NCI-H2107 treated with DMSO at 0.1 percent for 48 hours (cell line): ENCODE results near the gene OLFML1.

Experiments
- DNase-seq: peaks from one replicate; lab custom pipeline; 2025; ENCODE audit not compliant: unreplicated experiment; lab: John Stamatoyannopoulos, UW

Gene OLFML1

DNA sequence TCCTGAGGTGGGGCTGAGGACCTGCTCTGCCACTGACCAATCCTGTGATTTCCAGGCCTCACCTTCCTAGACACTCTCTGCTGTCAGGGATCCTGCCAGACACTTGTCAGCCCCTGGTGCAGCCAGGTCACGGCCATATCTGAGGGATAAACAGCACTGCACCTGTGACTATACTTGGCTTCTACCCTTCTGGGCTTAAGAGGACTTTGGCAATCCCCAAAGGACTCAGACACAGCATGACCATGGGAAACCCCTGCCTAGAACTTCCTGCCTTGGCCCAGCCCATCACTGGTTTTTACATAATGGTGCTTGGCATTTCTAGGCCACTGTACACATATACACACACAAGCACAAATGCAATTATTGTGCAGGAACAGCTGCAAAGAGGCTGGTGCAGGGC is 11.6 kb upstream of the OLFML1 start:
- no peak for DNase-seq

DNA sequence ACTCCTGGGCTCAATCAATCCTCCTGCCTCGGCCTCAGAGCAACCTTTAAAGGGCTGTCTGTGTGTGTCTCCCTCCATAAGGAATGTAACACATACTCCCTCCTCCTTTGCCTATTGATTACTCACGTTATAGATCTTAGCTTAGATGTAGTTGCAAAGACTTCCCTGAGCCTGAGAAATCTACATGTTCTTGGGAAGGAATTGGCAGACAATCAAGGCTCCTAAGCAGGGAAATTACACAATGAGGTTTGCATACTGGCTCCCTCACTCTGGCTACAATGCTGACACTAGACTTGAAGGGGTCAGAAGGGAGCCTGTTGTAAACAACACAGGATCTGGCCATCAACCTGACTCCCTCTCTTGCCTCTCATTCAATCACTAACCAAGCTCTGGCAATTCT is 5.2 kb upstream of the OLFML1 start:
- no peak for DNase-seq

DNA sequence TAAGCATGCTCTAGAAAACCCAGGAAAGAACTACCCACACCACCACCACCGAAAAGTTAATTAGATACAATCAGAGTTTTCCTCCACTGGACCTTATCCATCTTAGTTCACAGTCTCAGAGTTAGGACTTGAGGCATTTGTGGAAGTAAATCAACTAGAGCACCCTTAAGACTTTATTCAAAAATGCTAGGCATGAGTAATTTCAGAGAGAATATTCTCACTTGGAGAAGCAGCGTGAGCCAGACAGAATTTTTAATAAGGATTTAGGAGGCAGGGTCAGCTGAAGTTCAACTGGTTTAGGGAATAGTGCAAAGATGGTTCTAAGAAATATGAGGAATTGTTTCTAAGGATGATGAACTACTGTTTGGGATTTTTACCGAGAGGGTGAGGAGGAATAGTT is 1.2 kb upstream of the OLFML1 start:
- DNase-seq = no peak

DNA sequence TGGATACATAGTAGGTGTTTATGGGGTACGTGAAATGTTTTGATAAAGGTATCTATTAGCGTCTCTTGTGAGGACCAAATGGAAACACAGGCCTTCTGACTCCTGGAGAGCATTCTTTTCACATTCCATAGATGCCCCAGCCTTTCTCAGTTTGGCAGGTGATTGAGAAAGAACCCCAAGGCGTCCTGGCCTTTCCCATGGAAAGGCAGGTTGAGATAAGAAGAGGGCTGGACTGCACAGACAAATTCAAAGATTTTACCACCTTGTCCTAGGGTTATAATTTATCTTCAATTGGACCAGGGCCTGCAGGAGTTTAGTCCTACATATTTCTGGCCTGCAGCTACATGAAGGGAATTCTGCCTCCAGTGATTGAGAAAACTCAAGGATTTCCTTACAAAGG is 661 bp upstream of the OLFML1 start:
- no peak for DNase-seq

DNA sequence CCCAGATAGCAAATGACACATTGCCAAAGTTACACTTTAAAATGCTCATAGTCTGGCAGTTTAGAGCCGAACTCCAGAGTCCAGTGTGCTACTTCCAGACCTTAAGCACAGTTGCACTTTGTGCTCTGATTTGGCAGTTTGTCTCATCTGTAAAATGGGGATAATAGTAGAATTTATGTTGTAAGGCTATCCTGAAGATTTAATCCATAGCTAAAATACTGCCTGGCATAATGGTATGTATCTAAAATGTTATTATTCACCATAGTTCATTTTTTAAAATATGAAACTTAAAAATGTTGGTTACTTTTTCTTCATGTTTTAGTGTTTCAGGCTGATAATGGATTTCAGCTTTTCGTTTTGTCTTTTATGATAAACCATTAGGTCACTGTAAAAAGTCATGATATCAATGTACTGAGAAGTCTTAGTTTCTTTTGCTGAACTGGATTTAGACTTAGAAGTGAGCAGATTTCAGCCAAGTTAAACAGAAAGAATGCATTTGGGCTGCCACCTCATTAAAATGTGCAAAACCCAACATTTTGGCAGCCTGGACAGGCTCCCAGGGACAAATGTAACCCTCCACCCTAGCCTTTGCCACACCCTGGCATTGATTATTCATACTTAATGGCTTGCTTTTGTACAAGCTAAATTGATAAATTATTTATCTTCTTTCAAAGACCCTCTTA is 933 bp downstream of the OLFML1 start:
- no peak for DNase-seq

DNA sequence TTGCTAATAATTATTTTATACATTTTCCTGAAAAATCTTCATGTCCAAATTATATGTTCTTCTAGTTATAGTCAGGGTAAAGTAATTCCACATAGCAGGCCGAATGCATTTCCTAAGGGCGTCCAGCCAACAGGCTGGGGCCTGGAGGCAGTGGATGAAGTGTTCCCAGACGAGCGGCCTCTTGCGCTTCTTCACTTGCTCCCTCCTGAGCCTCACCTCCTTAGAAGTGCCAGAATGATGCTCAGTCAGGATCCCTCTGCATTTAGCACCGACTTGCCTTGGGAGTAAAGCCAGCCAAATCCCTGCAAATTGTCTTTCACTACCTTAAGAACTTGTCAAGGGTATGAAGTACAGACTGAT is 1.5 kb downstream of the OLFML1 start:
- DNase-seq = no peak

DNA sequence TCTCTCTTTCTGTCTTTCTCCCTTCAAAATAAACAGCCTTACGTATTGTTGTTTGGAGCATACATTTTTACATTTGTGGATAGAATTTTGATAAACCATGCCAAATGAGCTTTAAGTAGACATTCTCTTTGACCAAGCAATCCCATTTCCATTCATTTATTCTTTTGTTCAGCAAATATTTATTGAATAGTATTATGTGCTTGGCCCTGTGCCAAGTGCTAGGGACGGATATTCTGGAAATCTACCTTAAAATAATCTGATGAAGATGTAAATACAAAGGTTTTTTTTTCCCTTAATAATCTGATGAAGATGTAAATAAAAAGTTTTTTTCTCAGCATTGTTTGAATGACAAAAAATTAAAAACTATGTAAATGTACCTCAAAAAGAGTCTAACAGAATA is 2.1 kb downstream of the OLFML1 start:
- no peak for DNase-seq

DNA sequence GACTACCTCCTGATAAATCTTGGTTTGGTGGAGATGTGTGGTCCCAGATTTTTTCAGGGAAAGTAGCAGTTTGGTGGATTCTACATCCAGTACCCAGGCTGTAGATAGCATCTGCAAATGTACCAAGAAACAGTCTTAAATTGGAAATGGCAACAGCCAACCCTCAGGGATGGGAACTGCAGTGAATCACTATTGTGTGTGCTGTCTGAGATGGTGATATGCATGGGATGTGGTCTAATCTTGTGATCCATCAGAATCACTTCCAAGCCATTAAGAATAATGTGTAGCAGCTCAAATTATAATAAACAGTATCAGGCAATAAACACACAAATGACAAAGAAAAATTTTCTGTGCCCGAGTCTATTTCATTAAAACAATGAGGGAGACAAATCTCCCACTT is 3.4 kb downstream of the OLFML1 start:
- no peak for DNase-seq

DNA sequence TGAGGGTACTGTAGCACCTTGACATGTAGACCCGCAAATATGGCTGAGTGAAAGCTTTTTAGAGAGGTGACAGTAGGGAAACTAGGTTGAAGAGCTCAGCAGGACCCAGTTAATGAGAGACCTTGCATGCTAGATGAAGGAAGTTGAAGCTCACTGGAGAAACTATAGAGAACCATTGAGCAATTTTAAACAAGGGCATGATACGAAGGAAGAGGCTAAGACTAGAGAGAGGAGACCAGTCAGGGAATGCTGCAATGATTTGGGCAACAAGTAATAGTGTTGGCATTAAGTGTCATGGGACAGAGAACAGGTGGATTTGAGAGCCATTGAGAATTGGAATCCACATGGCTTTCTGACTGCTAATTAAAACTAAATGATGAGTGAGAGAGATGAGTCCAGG is 4.1 kb downstream of the OLFML1 start:
- no peak for DNase-seq

DNA sequence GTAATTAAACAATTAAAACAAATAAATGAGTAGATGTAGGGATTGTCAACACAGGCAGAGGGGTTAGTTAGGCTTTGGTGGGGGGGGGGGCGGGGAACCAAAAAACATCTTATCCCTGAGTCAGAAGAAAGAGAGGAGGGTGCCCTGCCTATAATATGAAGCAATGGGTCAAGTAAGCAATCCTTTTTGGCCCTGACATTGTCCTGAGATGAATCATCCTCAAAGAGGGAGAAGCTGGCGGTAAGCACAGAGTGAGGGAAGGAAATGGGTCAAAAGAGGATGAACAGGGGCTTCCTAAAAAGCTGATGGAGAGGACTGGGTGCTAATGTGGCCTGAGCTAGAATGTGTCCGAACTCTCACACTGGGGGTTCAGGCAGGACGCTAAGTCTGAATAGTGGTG is 4.7 kb downstream of the OLFML1 start:
- DNase-seq = no peak

DNA sequence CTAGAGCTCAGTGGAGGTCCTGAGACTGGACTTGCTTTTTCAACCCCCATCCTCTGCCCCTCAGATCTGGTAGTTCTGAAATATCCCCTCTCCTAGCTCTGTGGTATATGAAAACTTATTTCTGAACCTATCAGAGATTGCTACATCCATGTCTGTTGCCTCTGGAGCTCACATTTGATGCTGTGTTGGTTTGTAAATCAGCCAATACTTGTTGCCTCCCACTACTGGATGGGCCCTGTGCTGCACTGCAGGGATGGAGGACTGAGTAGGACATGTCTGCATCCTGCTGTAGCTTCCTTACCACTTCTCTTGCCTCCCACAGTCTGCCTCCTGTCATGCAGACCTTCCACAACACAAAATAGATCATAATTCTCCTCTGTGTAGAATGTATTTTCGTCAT is 5.2 kb downstream of the OLFML1 start:
- no peak for DNase-seq

DNA sequence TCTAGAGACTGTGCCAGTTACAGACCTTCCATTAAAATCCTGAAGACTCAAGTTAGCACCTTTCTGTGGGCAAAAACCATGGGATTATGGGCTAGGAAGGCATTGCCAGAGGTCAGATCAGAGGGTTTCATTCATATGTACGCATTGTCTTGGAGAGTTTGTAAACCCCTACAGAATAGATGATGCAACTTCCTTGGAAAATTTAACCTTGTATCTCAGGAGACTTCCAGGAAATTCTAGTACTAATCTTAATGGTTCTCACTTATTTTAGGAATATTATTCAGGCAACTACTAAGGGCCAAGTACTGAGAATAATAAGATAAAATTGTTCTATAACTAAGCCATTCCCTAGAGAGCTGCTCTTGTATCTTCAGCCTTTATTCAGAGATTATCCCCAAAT is 6.9 kb downstream of the OLFML1 start:
- DNase-seq = no peak

DNA sequence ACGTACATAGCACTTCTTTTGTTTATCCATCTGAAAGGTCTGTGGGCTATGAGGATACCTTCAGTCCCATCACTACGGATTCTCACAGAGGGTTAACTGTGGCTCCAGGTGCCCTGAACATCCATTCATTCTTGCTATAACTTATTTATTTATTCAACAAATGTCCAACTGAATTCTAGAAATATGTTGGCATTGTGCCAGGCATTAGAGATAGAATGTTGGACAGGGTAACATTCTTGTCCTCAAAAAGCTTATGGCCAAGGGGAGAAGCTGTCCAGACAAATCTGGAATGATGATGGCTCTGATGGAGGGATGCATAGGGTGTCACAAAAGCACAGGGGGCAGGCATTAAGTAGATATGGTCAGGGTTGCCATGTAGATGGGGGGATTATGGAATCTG is 8.4 kb downstream of the OLFML1 start:
- no peak for DNase-seq

DNA sequence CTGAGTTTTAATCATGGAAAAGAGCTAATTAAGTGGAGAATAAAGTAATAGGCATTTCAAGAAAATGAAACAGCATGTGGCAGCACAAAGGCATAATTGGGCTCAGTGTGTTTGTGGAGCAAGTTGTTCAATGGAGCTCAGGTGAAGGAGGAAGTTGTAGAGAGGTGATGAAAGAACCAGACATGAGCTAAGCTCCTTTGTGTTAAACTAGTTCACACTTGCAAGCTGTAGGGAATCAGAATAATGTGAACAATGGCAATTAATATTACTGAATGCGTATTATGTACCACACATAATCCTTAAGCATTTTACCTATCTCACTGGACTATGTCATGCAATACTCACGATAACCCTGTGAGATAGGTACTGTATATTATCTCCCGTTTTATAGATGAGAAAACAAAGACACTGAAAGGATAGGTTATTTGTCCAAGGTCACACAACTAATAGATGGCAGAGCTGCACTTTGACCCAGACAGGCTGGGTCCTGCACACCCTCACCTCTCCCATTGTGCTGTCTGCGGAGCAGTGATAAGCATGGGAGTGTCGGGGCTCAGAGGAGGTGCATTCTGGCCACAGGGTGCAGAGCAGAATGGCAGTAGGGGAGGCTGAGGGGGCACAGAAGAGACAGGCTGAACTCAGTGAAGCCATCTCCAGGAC is 8.9 kb downstream of the OLFML1 start:
- DNase-seq = no peak

DNA sequence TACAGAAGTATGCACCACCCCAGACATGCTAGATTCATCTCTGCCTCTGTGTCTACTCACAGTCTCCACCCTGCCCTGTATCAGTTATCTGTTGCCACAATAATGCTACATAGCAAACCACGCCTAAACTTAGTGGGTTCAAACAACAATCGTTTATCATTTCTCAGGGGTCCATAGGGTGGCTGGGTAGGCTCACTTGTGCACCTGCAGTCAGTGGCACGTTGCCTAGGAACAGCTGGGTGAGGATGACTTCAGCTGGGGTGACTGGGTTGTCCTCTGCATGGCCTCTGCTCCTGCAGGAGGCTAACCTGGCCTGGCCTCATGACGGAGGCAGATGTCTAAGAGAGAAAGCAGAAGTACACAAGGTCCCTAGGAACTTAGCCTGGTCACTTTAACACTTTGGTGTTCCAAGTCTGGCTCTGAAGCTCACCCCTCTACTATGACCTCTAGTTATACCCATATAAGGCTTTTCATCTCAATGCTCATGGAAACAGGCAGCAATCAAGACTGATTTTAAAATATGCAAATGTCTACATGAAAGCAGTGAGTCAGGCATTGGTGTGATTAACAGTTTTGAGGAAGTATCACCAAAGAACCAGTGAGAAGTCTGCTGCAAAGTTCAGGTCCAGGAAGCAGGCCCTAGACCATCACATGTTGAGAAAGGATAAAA is 10.7 kb downstream of the OLFML1 start:
- no peak for DNase-seq

DNA sequence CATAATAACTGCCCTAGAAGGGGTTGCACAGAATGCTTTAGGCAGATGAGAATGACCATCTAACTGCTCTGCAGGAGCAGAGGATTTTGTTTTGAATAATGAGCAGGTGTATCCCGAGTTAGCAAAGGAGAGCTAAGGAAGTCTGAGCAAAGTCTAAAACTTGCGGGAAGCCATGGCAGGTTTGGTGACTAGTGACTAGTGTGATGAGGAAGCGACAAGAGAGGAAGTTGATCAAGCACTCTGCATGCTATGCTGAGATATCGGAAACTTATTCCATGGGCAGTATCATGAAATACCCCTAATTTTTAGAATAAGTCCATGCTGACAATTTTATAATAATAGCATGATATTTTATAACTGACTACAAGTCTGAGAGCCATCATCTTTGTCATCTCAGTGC is 12.9 kb downstream of the OLFML1 start:
- DNase-seq = no peak

DNA sequence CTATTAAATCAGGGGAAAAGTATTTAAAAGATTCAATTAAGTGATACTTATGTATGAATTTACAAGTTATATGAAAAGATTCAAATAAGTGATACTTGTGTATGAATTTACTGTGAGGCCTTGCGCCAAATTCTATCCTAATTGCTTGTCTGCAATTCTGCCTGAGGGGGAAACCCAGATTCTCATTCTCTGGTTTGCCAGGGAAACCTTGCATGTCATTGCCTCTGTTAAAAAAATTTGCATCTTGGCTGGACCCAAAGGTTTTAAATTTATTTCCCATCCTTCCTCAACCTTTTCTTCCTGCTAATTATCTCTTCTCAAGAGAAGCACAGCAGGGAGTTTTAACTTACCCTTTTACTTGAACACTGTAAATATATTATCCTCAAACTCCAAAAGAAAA is 13.8 kb downstream of the OLFML1 start:
- DNase-seq = no peak

DNA sequence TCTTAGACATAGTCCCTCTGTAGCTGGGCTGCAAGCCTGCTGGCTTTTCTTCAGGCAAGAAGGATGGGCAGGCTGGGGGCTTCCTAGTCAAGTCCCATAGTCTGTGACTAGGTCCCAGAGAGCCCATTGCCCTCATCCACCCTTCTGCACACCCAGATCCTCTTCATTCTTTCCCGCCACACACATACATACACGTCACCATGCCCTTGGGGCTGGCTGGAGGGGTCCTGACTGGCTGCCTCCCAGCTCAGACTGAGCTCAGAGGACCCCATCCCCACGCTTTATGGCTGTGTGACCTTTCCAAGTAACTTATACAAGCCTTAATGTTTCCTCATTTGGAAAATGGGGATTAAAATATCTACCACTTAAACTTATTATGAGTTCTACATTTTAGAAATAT is 14.9 kb downstream of the OLFML1 start:
- DNase-seq = no peak

DNA sequence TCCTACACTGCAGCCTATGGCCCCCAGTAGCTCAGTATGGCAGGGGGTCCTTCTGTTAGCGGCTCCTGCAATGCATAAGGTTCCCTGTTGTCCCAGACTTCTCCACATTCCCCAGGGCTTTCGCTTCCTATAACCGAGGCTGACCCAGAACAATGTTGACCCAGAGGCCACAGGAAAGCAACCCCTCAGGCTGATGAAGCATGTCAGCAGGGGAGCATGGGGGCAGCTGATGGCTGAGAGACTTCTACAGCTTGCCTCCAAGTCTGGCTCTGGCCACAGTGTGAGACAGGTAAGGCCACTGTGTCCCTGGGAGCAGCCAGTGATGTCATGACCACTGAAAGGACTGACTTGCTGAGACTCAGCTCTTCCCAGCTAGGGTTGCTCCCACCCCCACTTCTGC is 15.9 kb downstream of the OLFML1 start:
- no peak for DNase-seq

DNA sequence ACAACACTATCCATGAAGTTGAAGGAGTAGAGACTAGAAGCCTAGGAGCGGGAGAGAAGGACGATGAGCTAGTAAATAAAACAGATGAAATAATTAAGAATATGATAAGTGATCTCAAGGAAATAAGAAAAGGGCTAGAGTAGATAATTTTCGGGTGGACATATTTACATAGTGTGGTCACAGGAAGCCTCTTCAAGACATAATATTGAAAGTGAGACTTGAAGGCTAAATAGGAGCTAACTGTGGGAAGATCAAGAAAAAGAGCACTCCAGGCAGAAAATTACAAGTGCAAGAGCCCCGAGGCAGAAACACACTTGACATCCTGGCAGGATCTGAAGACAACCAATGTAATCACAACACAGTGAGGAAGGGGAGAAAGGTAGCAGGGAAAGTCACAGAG is 16.6 kb downstream of the OLFML1 start:
- DNase-seq = no peak

DNA sequence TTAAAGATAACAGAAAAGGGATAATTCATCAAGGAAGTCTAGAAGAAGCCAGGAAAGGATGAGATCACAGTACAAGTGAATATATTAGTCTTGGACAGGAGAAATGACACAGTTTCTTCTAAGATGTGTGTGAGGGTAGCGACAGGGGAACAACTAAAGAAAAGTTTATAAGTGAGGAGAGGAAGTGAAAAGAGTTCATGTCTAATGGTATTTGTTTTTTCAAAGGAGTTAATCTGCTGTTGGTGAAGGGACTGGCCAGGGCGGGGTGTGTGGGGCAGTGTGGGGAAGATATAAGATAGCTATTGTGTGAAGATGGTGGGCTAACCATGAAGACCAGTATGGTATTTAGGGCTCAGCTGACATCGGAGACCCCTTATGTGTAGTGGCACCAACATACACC is 20.9 kb downstream of the OLFML1 start:
- DNase-seq = no peak

DNA sequence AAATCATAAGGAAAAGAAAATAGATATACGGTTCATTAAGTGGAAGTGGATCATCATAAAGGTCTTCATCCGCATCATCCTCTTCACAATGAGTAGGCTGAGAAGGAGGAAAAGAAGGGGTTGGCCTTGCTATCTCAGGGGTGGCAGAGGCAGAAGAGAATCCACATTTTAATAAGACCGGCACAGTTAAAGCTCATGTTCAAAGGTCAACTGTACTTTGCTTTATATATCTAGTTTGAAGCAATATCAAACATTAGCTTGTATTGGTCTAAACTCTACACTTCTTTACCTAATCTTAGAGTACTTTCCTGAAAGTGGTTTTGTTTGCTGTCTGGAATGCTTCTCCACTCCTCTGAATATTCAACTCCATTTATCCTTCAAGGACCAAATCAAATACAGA is 22.8 kb downstream of the OLFML1 start:
- DNase-seq = no peak

DNA sequence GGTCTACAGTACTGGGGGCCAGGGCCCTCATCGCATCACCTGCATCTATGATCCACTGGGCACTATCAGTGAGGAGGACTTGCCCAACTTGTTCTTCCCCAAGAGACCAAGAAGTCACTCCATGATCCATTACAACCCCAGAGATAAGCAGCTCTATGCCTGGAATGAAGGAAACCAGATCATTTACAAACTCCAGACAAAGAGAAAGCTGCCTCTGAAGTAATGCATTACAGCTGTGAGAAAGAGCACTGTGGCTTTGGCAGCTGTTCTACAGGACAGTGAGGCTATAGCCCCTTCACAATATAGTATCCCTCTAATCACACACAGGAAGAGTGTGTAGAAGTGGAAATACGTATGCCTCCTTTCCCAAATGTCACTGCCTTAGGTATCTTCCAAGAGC is 24.7 kb downstream of the OLFML1 start:
- DNase-seq = no peak
